A549 (cell line): ENCODE measurements around the gene POPDC3.

Experiments used
- ZC3H11A ChIP-seq: fragments of 450-650 bp; IDR thresholded peaks from 2 replicates; pipeline ENCODE4 v1.6.1; 2014; ENCODE audit warnings: antibody characterized with exemption, mild to moderate bottlenecking
- TF ChIP-seq, protein P1 (sequence below): fragments of >200 bp; sonication (Bioruptor Twin); formaldehyde crosslinking; IDR thresholded peaks from 3 replicates; pipeline ENCODE4 v1.5.1; 2016

DNA sequence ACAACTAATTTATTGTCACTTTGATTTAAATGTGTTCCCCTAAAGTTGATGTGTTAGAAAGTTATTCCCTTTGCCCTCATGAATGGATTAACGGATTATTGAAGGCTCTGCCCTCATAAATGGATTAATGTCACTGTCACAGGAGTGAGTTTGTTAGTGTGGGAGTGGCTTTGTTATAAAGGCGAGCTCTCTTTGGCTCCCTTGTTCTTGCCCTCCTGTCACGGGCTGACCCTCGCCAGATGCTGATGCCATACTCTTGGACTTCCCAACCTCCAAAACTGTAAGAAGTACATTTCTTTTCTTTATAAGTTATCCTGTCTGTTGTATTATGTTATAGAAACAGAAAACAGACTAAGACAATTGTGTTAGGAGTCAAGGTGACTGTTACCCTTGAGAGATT lies 22.7 kb upstream of the POPDC3 start:
- no peak for TF ChIP-seq ZC3H11A
- TF ChIP-seq, protein P1, sequence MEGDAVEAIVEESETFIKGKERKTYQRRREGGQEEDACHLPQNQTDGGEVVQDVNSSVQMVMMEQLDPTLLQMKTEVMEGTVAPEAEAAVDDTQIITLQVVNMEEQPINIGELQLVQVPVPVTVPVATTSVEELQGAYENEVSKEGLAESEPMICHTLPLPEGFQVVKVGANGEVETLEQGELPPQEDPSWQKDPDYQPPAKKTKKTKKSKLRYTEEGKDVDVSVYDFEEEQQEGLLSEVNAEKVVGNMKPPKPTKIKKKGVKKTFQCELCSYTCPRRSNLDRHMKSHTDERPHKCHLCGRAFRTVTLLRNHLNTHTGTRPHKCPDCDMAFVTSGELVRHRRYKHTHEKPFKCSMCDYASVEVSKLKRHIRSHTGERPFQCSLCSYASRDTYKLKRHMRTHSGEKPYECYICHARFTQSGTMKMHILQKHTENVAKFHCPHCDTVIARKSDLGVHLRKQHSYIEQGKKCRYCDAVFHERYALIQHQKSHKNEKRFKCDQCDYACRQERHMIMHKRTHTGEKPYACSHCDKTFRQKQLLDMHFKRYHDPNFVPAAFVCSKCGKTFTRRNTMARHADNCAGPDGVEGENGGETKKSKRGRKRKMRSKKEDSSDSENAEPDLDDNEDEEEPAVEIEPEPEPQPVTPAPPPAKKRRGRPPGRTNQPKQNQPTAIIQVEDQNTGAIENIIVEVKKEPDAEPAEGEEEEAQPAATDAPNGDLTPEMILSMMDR = no peak
